Heart right ventricle (tissue), 16 donors: ENCODE data around the gene COL18A1. TPM values are rescaled to one million over a fixed set of nuclear protein-coding genes. Genes with fewer than 3 reads are reported as not detected.

Source experiments
- ATAC-seq, 8 donors: fragments of 200-7000 bp; cut with Tn5 transposase; one replicate each; pipeline ENCODE4 v1.9.1; 2020; ENCODE audit warnings: mild to moderate bottlenecking in 8 of 8, moderate library complexity in 8 of 8, moderate number of reproducible peaks in 1 of 8
- DNase-seq, 2 donors: peaks; one replicate each; pipeline ENCODE4 v3.0.0-alpha.2; 2020
- H3K27ac ChIP-seq, 10 donors: fragments of 200-600 bp; sonication (generic) in 2 of 10; one replicate each; pipeline versions ENCODE4 v1.5.0 to v1.8.0; 2020 to 2022; ENCODE audit warnings: mild to moderate bottlenecking in 3 of 10
- H3K27me3 ChIP-seq, 7 donors: fragments of 200-600 bp; one replicate each; pipeline ENCODE4 v1.8.0; 2021 to 2022; ENCODE audit warnings: mild to moderate bottlenecking in 2 of 7
- H3K36me3 ChIP-seq, 9 donors: fragments of 200-600 bp; sonication (generic) in 1 of 9; one replicate each; pipeline versions ENCODE4 v1.5.0 to v1.8.0; 2020 to 2022; ENCODE audit warnings: mild to moderate bottlenecking in 2 of 9
- H3K4me1 ChIP-seq, 9 donors: fragments of 200-600 bp; sonication (generic) in 1 of 9; one replicate each; pipeline versions ENCODE4 v1.5.0 to v1.8.0; 2020 to 2022; ENCODE audit warnings: mild to moderate bottlenecking in 4 of 9
- H3K4me3 ChIP-seq, 10 donors: fragments of 200-600 bp; sonication (generic) in 2 of 10; one replicate each; pipeline versions ENCODE4 v1.5.0 to v1.8.0; 2020 to 2022; ENCODE audit warnings: mild to moderate bottlenecking in 7 of 10, moderate library complexity in 2 of 10
- H3K9me3 ChIP-seq, 11 donors: fragments of 200-600 bp in 10 of 11; sonication (generic) in 2 of 11; one replicate each; pipeline versions ENCODE4 v1.5.0 to v1.8.0; 2013 to 2022; ENCODE audit warnings: mild to moderate bottlenecking in 2 of 11, control low read depth in 1 of 11, moderate library complexity in 1 of 11
- WGBS, 2 donors: extraction: QIAGEN DNeasy Blood & Tissue Kit; methylation state at CpG; one replicate each; pipeline ENCODE4 v1.1.7; 2013; ENCODE audit warnings: inconsistent platforms in 1 of 2; 5-methylcytosine and 5-hydroxymethylcytosine counted together
- intact Hi-C, 10 donors: fragments of 100-400 bp; cut with DNase I; formaldehyde crosslinking; loops; one replicate each; pipeline versions ENCODE4 v1.11.1 to v1.14.2; 2022
- polyA plus RNA-seq, 2 donors: library from polyadenylated mRNA; stranded (reverse); fragments of 200-250 nt; gene quantifications; one replicate each; pipeline ENCODE4 v1.2.3, GENCODE V29; 2013
- total RNA-seq, 10 donors: library from RNA; stranded (reverse); fragmentation: NEBNext Ultra II Directional in 3 of 10; extraction: Animal tissue kit (Norgen Biotek cat#: 25700) in 3 of 10; gene quantifications; one replicate each; pipeline versions ENCODE4 v1.2.1 to v1.2.4, GENCODE V29; 2021 to 2023
- TF ChIP-seq, protein P1 (sequence below), 9 donors: fragments of 200-600 bp; sonication (generic) in 2 of 9; IDR thresholded peaks; one replicate each; pipeline versions ENCODE4 v1.5.0 to v1.8.0; 2021 to 2022; ENCODE audit warnings: antibody characterized with exemption in 9 of 9, mild to moderate bottlenecking in 5 of 9, moderate library complexity in 1 of 9
- donor health status: Arrhythmogenic right ventricular cardiomyopathy.
- donor health status: ischemic (EF 13 %, LVEDD 7.1; RV severe dilation, severe dysfunction).
- donor health status: healthy with polysubstance abuse.
- donor health status: DM: no; HTN: yes; CAD: no.
- donor health status: DM: no; HTN: no; CAD: no.
- donor health status: ischemic (EF 25% LVEDD 6.9; RV normal size, moderate dysfunction).
- donor health status: ischemic (EF 25% LVEDD 5.7; RV mildly dilated, moderate dysfunction).
- donor health status: healthy.
- donor health status: DM: yes; HTN: yes; CAD: no.
- donor health status: Ischemic cardiomyopathy.
- donor health status: ischemic (EF 35%, LVEDD 5.7; RV mildly dilated, moderate dysfunction).
- donor health status: nonischemic (EF 11% LVEDD 7.7; RV severe dilation, severe dysfunction).
- donor health status: DM: yes; HTN: yes; CAD: no.
- donor health status: PGD.
- donor health status: ischemic (EF 29% LVEDD 5.4; RV normal size, mild dysfunction).
- donor health status: nonischemic (EF 23%, LVEDD 6.1; RV moderate dilation, normal function).

The COL18A1 gene
- total and polyA plus RNA-seq, 12 donors, result 33.7 to 87.1 (median 52.6) TPM

DNA sequence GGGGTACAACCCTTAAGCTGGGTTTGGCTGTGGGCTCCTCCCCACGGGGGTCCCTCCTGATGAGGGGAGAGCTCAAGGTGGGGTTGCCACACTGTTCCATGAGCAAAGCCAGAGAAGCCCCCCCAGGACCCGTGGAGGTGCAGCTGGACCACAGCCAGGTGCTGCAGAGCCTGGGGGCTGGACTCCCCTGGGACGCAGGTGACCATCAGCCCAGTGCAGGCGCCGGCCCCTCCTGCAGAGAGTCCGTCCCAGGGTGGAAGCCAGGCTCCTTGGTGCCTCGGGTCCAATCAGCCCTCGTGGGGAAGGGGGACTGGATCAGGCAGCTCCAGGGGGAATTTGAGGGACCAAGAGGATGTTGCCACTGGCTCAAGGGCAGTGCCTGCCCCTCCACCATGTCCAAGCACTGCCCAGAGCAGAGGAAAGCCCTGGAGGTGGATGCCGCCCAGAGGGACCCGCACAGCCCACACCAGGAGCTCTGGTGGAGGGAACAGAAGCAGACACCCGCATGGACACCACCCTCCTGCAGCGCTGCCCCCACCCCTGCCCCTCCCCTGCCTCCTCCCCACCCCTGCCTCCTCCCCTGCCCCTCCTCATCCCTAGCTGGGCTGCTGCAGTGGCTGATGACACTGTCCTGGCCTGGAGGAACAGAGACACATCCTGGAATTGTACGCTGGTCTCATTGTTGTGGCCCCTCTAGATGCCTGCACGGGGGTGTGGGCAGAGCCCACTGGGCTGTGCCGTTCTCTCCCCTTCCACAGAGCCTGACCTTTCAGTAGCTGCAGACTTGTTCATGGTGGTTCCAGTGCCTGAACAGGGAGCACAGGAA lies 30.8 kb upstream of the COL18A1 start:
- no peak overlapping the region for H3K27ac ChIP-seq
- TF ChIP-seq, protein P1, sequence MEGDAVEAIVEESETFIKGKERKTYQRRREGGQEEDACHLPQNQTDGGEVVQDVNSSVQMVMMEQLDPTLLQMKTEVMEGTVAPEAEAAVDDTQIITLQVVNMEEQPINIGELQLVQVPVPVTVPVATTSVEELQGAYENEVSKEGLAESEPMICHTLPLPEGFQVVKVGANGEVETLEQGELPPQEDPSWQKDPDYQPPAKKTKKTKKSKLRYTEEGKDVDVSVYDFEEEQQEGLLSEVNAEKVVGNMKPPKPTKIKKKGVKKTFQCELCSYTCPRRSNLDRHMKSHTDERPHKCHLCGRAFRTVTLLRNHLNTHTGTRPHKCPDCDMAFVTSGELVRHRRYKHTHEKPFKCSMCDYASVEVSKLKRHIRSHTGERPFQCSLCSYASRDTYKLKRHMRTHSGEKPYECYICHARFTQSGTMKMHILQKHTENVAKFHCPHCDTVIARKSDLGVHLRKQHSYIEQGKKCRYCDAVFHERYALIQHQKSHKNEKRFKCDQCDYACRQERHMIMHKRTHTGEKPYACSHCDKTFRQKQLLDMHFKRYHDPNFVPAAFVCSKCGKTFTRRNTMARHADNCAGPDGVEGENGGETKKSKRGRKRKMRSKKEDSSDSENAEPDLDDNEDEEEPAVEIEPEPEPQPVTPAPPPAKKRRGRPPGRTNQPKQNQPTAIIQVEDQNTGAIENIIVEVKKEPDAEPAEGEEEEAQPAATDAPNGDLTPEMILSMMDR (IDR thresholded peaks at IDR 0.05), result no peak
- intact Hi-C loops, result no loop called here
- H3K27me3 ChIP-seq, result no peaks in the 10 kb centered on the region
- H3K4me3 ChIP-seq, result no peak overlapping the region
- H3K9me3 ChIP-seq, result peaks cover 0 to 8% (median 0%) of the 10 kb centered on the region in 11 donors
- no peaks in the 10 kb centered on the region for H3K36me3 ChIP-seq
- DNase-seq, result peak in 1 of 2 donors; percentile 18
- WGBS, 2 donors, result 71 to 78% methylated on average over 15 of the region's 15 CpGs
- H3K4me1 ChIP-seq, result peaks cover 0 to 3% (median 0%) of the 10 kb centered on the region in 9 donors
- peak; percentile 25 to 80 (median 68) for ATAC-seq

DNA sequence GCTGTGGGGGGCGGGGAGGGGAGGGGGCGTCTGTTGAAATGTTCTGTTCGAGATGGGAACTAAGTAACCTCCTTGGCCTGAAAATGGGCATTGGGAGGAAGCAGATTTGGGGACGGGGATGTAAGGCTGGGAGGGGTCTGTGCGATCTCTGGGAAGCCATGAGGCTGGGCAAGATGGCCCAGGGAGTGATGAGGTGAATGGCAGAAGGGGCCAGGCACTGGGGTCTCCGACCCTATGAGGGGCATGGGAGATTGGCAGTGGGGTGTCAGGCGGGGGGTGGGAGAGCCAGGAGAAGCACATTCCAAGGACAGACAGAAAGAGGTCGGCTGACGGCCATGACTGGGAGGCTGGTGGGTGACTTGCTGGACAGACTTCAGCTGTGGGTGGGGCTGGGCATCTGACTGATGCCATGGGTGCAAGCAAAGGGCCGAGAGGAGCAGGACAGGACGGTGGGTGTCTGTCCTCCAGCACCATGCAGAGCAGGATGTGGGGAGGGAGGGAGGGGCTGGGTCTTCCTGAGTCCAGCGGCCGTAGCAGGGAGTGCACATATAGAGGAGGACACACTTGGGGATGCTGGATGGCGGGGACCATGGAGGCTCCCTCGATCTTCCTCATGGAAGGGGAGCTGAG lies 30.0 kb upstream of the COL18A1 start:
- Histone ChIP-seq H3K4me3 (no peak overlapping the region), H3K4me1 (peaks cover 0 to 3% (median 0%) of the 10 kb centered on the region in 9 donors), H3K9me3 (peaks cover 0 to 8% (median 0%) of the 10 kb centered on the region in 11 donors), H3K27me3 (no peaks in the 10 kb centered on the region), H3K27ac (no peak overlapping the region), H3K36me3 (no peaks in the 10 kb centered on the region)
- intact Hi-C loops, result loop anchor here in 1 of 10 donors (5.0 kb wide), 1 partner anchor 42 kb away; no protein-coding TSS in a partner anchor
- 70 to 75% methylated on average over 15 of the region's 15 CpGs for WGBS, 2 donors
- ATAC-seq (peak in 1 of 8 donors; percentile 37), DNase-seq (peak in 1 of 2 donors; percentile 6)
- TF ChIP-seq, protein P1 (IDR thresholded peaks at IDR 0.05), result no peak

DNA sequence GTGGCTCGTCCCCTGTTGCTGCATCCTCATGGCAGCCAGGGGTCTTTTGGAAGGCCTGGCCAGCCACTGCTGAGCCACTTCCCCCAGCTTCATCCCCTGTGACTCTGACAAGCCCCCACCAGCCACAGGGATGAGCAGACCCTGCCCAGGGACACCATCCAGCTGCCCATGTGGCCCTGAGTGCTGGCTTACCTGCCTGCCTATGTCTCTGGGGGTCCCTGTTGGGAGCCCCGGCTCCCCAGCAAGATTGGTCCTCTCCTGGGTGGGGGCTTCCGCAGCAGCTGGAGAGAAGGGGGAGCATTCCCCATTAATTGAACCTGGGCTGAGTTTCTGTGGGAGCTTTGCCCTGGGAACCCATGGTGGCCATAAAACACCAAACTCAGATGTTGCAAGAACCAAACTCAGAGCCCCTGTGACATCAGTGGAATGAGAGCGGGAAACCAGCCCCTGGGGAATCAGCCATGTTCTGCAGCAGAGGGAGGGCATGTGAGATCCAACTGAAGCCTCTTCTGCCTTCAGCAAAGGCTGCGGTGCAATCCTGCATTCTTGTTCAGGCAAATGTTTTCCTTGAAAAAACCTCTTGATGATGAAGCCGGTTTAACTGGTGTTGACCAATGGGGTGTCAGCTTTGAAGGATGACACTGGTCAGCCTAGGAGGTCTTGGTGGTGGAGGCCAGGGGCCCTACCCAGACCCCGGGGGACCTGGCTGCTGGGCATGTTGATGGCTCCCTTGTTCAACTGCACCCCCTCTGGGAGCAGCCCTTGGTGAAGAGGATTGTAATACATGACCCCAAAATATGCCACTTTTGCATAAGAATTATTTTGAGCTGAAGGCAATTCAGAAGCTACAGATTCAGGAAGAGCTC lies 28.3 kb upstream of the COL18A1 start:
- TF ChIP-seq, protein P1 (IDR thresholded peaks at IDR 0.05), result no peak
- intact Hi-C loops, result loop anchor here in 1 of 10 donors (5.0 kb wide), 1 partner anchor 41 kb away; no protein-coding TSS in a partner anchor
- no peaks in the 10 kb centered on the region for H3K4me1 ChIP-seq
- no peak overlapping the region for H3K4me3 ChIP-seq
- H3K9me3 ChIP-seq, result peaks cover 0 to 8% (median 0%) of the 10 kb centered on the region in 11 donors
- H3K27ac ChIP-seq, result no peak overlapping the region
- DNase-seq (peak in 1 of 2 donors; percentile 21), ATAC-seq (no peak)
- 86 to 88% methylated on average over 7 of the region's 7 CpGs for WGBS, 2 donors
- H3K36me3 ChIP-seq, result no peaks in the 10 kb centered on the region
- no peaks in the 10 kb centered on the region for H3K27me3 ChIP-seq

DNA sequence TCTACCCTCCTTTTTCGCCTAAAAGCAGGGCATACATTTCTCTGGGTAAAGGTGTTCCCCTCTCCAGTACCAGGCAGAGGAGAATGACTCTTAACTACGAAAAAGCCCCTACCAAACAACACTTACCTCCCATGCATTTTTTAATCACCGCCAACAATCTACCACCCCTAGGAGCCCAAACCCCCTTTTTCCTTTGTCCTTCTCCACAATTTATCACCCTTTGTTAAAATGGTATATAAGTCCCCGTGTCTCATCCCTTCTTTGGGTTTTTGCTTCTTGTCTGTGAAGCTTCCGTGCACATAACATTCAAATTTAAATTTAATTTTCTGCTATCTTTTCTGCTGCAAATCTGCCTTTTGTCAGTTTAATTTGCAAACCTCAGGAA lies 27.6 kb upstream of the COL18A1 start:
- Histone ChIP-seq H3K27ac (no peak overlapping the region), H3K36me3 (no peaks in the 10 kb centered on the region), H3K27me3 (no peaks in the 10 kb centered on the region), H3K4me1 (no peaks in the 10 kb centered on the region), H3K9me3 (peaks cover 0 to 8% (median 0%) of the 10 kb centered on the region in 11 donors), H3K4me3 (no peak overlapping the region)
- ATAC-seq (no peak), DNase-seq (no peak)
- intact Hi-C loops, result loop anchor here in 1 of 10 donors (5.0 kb wide), 1 partner anchor 40 kb away; no protein-coding TSS in a partner anchor
- WGBS, 2 donors, result 76 to 85% methylated on average over 5 of the region's 5 CpGs
- TF ChIP-seq, protein P1 (IDR thresholded peaks at IDR 0.05), result no peak
